Adrenal gland (tissue), 12 donors: ENCODE measurements around the gene FRY. TPM values are rescaled to one million over a fixed set of nuclear protein-coding genes. Genes with fewer than 3 reads are reported as not detected.

Source experiments
- DNase-seq, 7 donors: peaks; one replicate each; pipeline ENCODE4 v3.0.0-alpha.2; 2019 to 2020
- H3K27ac ChIP-seq, 5 donors: fragments of 200-600 bp; sonication (generic) in 4 of 5; 1 replicate in 3 of 5; 2 replicates in 2 of 5; pipeline versions ENCODE4 v1.5.1 to v1.8.0; 2016 to 2020; ENCODE audit warnings: mild to moderate bottlenecking in 1 of 5
- H3K27me3 ChIP-seq: fragments of 200-600 bp; 2 replicates; pipeline ENCODE4 v1.8.0; 2021
- H3K36me3 ChIP-seq, 2 donors: fragments of 200-600 bp; replicated peaks in 1 of 2; 1 replicate in 1 of 2; 2 replicates in 1 of 2; pipeline versions ENCODE4 v1.5.1 to v1.8.0; 2018 to 2022
- H3K4me1 ChIP-seq, 2 donors: fragments of 200-600 bp; replicated peaks in 1 of 2; 1 replicate in 1 of 2; 2 replicates in 1 of 2; pipeline versions ENCODE4 v1.5.1 to v1.8.0; 2018 to 2021
- H3K4me3 ChIP-seq, 4 donors: fragments of 200-600 bp; sonication (generic) in 3 of 4; one replicate each; pipeline ENCODE4 v1.5.1; 2016 to 2018
- H3K9me3 ChIP-seq, 3 donors: fragments of 200-600 bp; sonication (generic) in 1 of 3; replicated peaks in 1 of 3; 1 replicate in 2 of 3; 2 replicates in 1 of 3; pipeline versions ENCODE4 v1.5.1 to v1.8.0; 2016 to 2021
- POLR2A ChIP-seq, 2 donors: fragments of 450-650 bp; IDR thresholded peaks; one replicate each; pipeline ENCODE4 v1.6.1; 2017; ENCODE audit warnings: antibody characterized with exemption in 2 of 2, mild to moderate bottlenecking in 2 of 2, moderate library complexity in 1 of 2
- WGBS, 4 donors: extraction: QIAGEN DNeasy Blood & Tissue Kit in 2 of 4; methylation state at CpG; one replicate each; pipeline versions ENCODE4 v1.1.5 to v1.1.7; 2013 to 2017; 5-methylcytosine and 5-hydroxymethylcytosine counted together
- intact Hi-C, 2 donors: fragments of 100-400 bp; cut with DNase I; formaldehyde crosslinking; loops; one replicate each; pipeline versions ENCODE4 v1.14.1 to v1.15.0; 2022 to 2023
- polyA plus RNA-seq, 3 donors: library from polyadenylated mRNA; stranded (reverse); fragments of 200-250 nt in 2 of 3; fragments of 350-450 nt in 1 of 3; fragmentation: Illumina TruSeq in 1 of 3; extraction: RNeasy Lipid Tissue Mini Kit (QIAGEN cat#74804) in 1 of 3; gene quantifications; one replicate each; pipeline ENCODE4 v1.2.3, GENCODE V29; 2013 to 2014
- total RNA-seq, 9 donors: library from RNA; depleted of rRNA in 4 of 9; stranded (reverse); fragments of >200 nt in 4 of 9; fragments of 120-200 nt in 1 of 9; fragmentation: NEBNext Ultra II Directional in 1 of 9; extraction: Animal tissue kit (Norgen Biotek cat#: 25700) in 1 of 9; gene quantifications; one replicate each; pipeline versions ENCODE4 v1.1.0 to v1.2.4, GENCODE V29; 2013 to 2023
- TF ChIP-seq, protein P1 (sequence below), 6 experiments: fragments of 450-650 bp in 4 of 6; fragments of 200-600 bp in 2 of 6; sonication (generic) in 1 of 6; IDR thresholded peaks; 1 replicate in 5 of 6; 2 replicates in 1 of 6; pipeline versions ENCODE4 v1.5.1 to v1.8.0; 2016 to 2021; ENCODE audit warnings: antibody characterized with exemption in 6 of 6, mild to moderate bottlenecking in 2 of 6, moderate library complexity in 1 of 6
- donor health status: healthy with polysubstance abuse.
- donor health status: Bipolar disorder and iron deficiency.
- donor health status: DM: yes; HTN: yes; CAD: no.
- donor health status: DM: no; HTN: no; CAD: no.
- donor health status: DM: no; HTN: no; CAD: no.
- donor health status: DM: yes; HTN: yes; CAD: no.

The FRY gene
- total and polyA plus RNA-seq, 12 donors, result 1.5 to 17.2 (median 7.3) TPM

DNA sequence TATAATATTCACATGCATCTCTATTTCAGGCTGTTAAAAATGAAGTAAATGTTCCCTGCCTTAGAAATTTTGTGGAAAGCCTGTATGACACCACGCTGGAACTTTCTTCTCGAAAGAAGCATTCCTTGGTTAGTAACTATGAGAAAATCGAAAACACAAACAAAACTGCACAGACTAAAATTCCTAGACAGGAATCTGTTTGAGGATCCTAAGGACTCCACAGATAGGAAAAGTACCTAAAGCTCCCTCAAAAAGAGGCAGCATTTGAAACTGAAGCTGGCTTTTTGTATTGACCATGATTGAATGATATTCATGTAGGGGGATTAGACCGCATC, 103.4 kb downstream of the FRY start:
- Histone ChIP-seq H3K27me3 (no peaks in the 10 kb centered on the region), H3K4me3 (no peak overlapping the region), H3K36me3 (no peaks in the 10 kb centered on the region), H3K9me3 (no peaks in the 10 kb centered on the region), H3K4me1 (no peaks in the 10 kb centered on the region), H3K27ac (peak overlapping the region in 1 of 5 donors; percentile 0)
- intact Hi-C loops, result no loop called here
- DNase-seq, result no peak
- WGBS, 4 donors, result 81 to 84% (median 83%) methylated on average over 4 of the region's 4 CpGs
- no peak for TF ChIP-seq POLR2A (IDR thresholded peaks at IDR 0.05)
- TF ChIP-seq, protein P1, sequence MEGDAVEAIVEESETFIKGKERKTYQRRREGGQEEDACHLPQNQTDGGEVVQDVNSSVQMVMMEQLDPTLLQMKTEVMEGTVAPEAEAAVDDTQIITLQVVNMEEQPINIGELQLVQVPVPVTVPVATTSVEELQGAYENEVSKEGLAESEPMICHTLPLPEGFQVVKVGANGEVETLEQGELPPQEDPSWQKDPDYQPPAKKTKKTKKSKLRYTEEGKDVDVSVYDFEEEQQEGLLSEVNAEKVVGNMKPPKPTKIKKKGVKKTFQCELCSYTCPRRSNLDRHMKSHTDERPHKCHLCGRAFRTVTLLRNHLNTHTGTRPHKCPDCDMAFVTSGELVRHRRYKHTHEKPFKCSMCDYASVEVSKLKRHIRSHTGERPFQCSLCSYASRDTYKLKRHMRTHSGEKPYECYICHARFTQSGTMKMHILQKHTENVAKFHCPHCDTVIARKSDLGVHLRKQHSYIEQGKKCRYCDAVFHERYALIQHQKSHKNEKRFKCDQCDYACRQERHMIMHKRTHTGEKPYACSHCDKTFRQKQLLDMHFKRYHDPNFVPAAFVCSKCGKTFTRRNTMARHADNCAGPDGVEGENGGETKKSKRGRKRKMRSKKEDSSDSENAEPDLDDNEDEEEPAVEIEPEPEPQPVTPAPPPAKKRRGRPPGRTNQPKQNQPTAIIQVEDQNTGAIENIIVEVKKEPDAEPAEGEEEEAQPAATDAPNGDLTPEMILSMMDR (IDR thresholded peaks at IDR 0.05), result no peak

DNA sequence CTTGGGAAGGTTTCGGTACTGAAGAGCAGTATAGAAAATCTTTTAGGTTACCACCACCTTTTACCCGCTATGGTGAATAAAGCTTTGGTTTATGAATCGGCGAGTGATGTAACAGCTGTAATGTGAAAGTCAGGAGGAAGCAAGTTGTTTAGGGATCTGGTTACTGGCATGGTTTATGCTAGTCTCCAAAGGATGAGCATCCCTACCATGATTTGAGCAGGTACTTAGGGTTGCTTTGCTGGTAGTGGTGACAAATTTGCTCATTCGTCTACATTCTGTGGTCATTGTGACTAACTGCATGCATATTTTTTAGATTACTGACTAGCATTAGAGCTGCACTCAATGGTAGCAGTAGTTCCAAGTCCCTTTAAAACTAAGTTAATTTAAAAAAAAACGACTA, 104.1 kb downstream of the FRY start:
- Histone ChIP-seq H3K4me3 (no peak overlapping the region), H3K27ac (peak overlapping the region in 1 of 5 donors; percentile 0), H3K27me3 (no peaks in the 10 kb centered on the region), H3K9me3 (no peaks in the 10 kb centered on the region), H3K4me1 (no peaks in the 10 kb centered on the region), H3K36me3 (no peaks in the 10 kb centered on the region)
- 82 to 87% (median 84%) methylated on average over 6 of the region's 6 CpGs for WGBS, 4 donors
- intact Hi-C loops, result no loop called here
- DNase-seq, result no peak
- TF ChIP-seq, protein P1 (IDR thresholded peaks at IDR 0.05), result no peak

DNA sequence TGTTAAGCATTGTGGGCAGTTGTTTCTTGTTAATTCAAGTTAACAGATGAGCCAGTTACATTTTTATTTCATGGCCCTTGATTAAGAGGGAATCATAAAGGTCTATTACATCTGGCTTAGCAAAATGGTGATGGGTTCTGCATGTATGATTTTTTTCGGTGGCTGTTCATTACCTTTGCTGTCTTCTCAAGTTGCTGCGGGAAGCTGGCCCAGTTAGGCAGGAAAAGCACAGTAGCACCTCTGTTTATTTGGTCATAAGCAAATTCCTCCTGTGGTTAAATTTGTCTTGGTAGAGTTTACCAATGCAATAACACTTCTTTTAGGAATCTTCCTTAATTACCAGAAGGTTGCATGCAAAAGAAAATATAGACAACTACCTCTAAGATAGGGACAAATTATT, 104.5 kb downstream of the FRY start:
- intact Hi-C loops, result no loop called here
- Histone ChIP-seq H3K4me1 (no peaks in the 10 kb centered on the region), H3K27me3 (no peaks in the 10 kb centered on the region), H3K27ac (no peak overlapping the region), H3K36me3 (no peaks in the 10 kb centered on the region), H3K4me3 (no peak overlapping the region), H3K9me3 (no peaks in the 10 kb centered on the region)
- WGBS, 4 donors, result 87 to 93% (median 89%) methylated on average over 2 of the region's 2 CpGs
- no peak for TF ChIP-seq POLR2A (IDR thresholded peaks at IDR 0.05)
- TF ChIP-seq, protein P1 (IDR thresholded peaks at IDR 0.05), result no peak
- DNase-seq, result no peak

DNA sequence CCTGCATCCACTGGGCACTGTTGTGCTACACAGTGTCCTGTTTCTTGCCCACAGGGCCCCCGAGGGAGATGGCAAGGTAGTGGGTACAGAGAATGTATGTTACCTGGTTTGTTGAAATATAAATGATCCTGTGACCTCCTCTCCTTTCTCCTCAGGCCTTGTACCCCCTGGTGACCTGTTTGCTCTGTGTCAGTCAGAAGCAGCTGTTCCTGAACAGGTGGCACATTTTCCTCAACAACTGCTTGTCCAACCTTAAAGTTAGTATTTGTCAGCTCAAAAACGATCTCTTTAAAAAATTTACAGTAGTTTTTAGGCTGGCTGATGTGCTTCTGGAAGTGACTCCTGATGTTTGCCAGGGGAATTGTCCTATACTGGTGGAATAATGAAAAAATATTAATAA, 105.1 kb downstream of the FRY start:
- DNase-seq, result no peak
- Histone ChIP-seq H3K9me3 (no peaks in the 10 kb centered on the region), H3K27ac (no peak overlapping the region), H3K27me3 (no peaks in the 10 kb centered on the region), H3K4me1 (no peaks in the 10 kb centered on the region), H3K4me3 (no peak overlapping the region), H3K36me3 (no peaks in the 10 kb centered on the region)
- intact Hi-C loops, result no loop called here
- no peak for TF ChIP-seq POLR2A (IDR thresholded peaks at IDR 0.05)
- TF ChIP-seq, protein P1 (IDR thresholded peaks at IDR 0.05), result no peak
- WGBS, 4 donors, result 59 to 81% (median 77%) methylated on average over 2 of the region's 2 CpGs
